ENCODE data around the gene FADS2. TPM values are rescaled to one million over a fixed set of nuclear protein-coding genes. Genes with fewer than 3 reads are reported as not detected.

FADS2 gene
- total and polyA plus RNA-seq, 2 experiments from 2014 or later = 317 to 356 TPM

- H3K27ac ChIP-seq = peak overlapping the region; percentile 34
- no peaks in the 10 kb centered on the region for H3K36me3 ChIP-seq (replicated peaks; ENCODE audit: insufficient read depth, low read depth)
- H3K27me3 ChIP-seq = no peaks in the 10 kb centered on the region
- TF ChIP-seq CTCF (IDR thresholded peaks at IDR 0.05; ENCODE audit: poor library complexity) (peak; percentile 91), EZH2 (IDR thresholded peaks at IDR 0.05; ENCODE audit: borderline replicate concordance) (no peak)
- 48% methylated on average over 3 of the region's 3 CpGs for WGBS (ENCODE audit: low lambda C conversion rate, missing lambda C conversion rate)
- peak; percentile 86 for DNase-seq (ENCODE audit: low spot score)
- H3K79me2 ChIP-seq = peaks cover 43% of the 10 kb centered on the region
- peak overlapping the region; percentile 0 for H2AFZ ChIP-seq
- no peak overlapping the region for H3K4me3 ChIP-seq
- H3K9me2 ChIP-seq (replicated peaks; ENCODE audit: insufficient read depth) = no peaks in the 10 kb centered on the region
- H4K20me1 ChIP-seq (ENCODE audit: insufficient read depth, poor library complexity, severe bottlenecking) = no peaks in the 10 kb centered on the region
- peaks cover 7% of the 10 kb centered on the region for H3K4me1 ChIP-seq (ENCODE audit: insufficient read depth)
- H3K4me2 ChIP-seq = peak overlapping the region; percentile 18
- H3K9me3 ChIP-seq (ENCODE audit: low read depth) = no peaks in the 10 kb centered on the region
These were observed 30.7 kb upstream of the FADS2 start for GRCh38 chr11:61797263-61797944.

- Histone ChIP-seq H3K9me3 (ENCODE audit: low read depth) (no peaks in the 10 kb centered on the region), H4K20me1 (ENCODE audit: insufficient read depth, poor library complexity, severe bottlenecking) (no peaks in the 10 kb centered on the region), H3K79me2 (peaks cover 24% of the 10 kb centered on the region), H3K4me1 (ENCODE audit: insufficient read depth) (no peaks in the 10 kb centered on the region), H3K27me3 (no peaks in the 10 kb centered on the region), H3K9me2 (replicated peaks; ENCODE audit: insufficient read depth) (no peaks in the 10 kb centered on the region), H3K4me2 (no peak overlapping the region), H3K4me3 (no peak overlapping the region), H3K27ac (no peak overlapping the region), H3K36me3 (replicated peaks; ENCODE audit: insufficient read depth, low read depth) (no peaks in the 10 kb centered on the region), H2AFZ (no peak overlapping the region)
- 89% methylated on average over 2 of the region's 2 CpGs for WGBS (ENCODE audit: low lambda C conversion rate, missing lambda C conversion rate)
- no peak for DNase-seq (ENCODE audit: low spot score)
- TF ChIP-seq CTCF (IDR thresholded peaks at IDR 0.05; ENCODE audit: poor library complexity) (no peak), EZH2phosphoT487 (IDR thresholded peaks at IDR 0.05; ENCODE audit: low read depth, severe bottlenecking, unreplicated experiment) (no peak), EZH2 (IDR thresholded peaks at IDR 0.05; ENCODE audit: borderline replicate concordance) (no peak)
These were observed 28.3 kb upstream of the FADS2 start for GRCh38 chr11:61799665-61800284.

- Histone ChIP-seq H3K4me2 (no peak overlapping the region), H4K20me1 (ENCODE audit: insufficient read depth, poor library complexity, severe bottlenecking) (no peaks in the 10 kb centered on the region), H3K9me3 (ENCODE audit: low read depth) (no peaks in the 10 kb centered on the region), H3K4me1 (ENCODE audit: insufficient read depth) (no peaks in the 10 kb centered on the region), H3K4me3 (no peak overlapping the region), H3K27ac (no peak overlapping the region), H3K36me3 (replicated peaks; ENCODE audit: insufficient read depth, low read depth) (no peaks in the 10 kb centered on the region), H3K9me2 (replicated peaks; ENCODE audit: insufficient read depth) (no peaks in the 10 kb centered on the region), H2AFZ (no peak overlapping the region), H3K79me2 (peaks cover 15% of the 10 kb centered on the region), H3K27me3 (no peaks in the 10 kb centered on the region)
- 84% methylated on average over 3 of the region's 3 CpGs for WGBS (ENCODE audit: low lambda C conversion rate, missing lambda C conversion rate)
- TF ChIP-seq EZH2phosphoT487 (IDR thresholded peaks at IDR 0.05; ENCODE audit: low read depth, severe bottlenecking, unreplicated experiment) (no peak), EZH2 (IDR thresholded peaks at IDR 0.05; ENCODE audit: borderline replicate concordance) (no peak), CTCF (IDR thresholded peaks at IDR 0.05; ENCODE audit: poor library complexity) (no peak)
- no peak for DNase-seq (ENCODE audit: low spot score)
These were observed 27.5 kb upstream of the FADS2 start for GRCh38 chr11:61800331-61801281.
